Ascending aorta (tissue), 2 donors: ENCODE data around the gene SUSD3. TPM values are rescaled to one million over a fixed set of nuclear protein-coding genes. Genes with fewer than 3 reads are reported as not detected.

Experiments
- DNase-seq, 2 donors: peaks; one replicate each; pipeline ENCODE4 v3.0.0-alpha.2; 2019; ENCODE audit warnings: low spot score in 2 of 2
- H3K27ac ChIP-seq, 2 donors: fragments of 200-600 bp; sonication (generic); one replicate each; pipeline ENCODE4 v1.5.1; 2016 to 2017; ENCODE audit warnings: mild to moderate bottlenecking in 1 of 2
- H3K27me3 ChIP-seq: fragments of 200-600 bp; sonication (generic); one replicate; pipeline ENCODE4 v1.5.1; 2017
- H3K36me3 ChIP-seq, 2 donors: fragments of 200-600 bp; sonication (generic); one replicate each; pipeline ENCODE4 v1.5.1; 2016
- H3K4me1 ChIP-seq, 2 donors: fragments of 200-600 bp; sonication (generic); one replicate each; pipeline ENCODE4 v1.5.1; 2016 to 2017; ENCODE audit warnings: mild to moderate bottlenecking in 1 of 2
- H3K4me3 ChIP-seq, 2 donors: fragments of 200-600 bp; sonication (generic); one replicate each; pipeline ENCODE4 v1.5.1; 2016 to 2017; ENCODE audit warnings: mild to moderate bottlenecking in 1 of 2
- H3K9me3 ChIP-seq, 2 donors: fragments of 200-600 bp; sonication (generic); one replicate each; pipeline ENCODE4 v1.5.1; 2016
- CTCF ChIP-seq, 3 experiments: fragments of 200-600 bp in 2 of 3; fragments of 450-650 bp in 1 of 3; sonication (generic) in 2 of 3; IDR thresholded peaks; one replicate each; pipeline ENCODE4 v1.5.1; 2016 to 2019; ENCODE audit warnings: antibody characterized with exemption in 3 of 3, mild to moderate bottlenecking in 1 of 3, moderate library complexity in 1 of 3
- intact Hi-C: fragments of 100-400 bp; cut with DNase I; formaldehyde crosslinking; loops from one replicate; pipeline ENCODE4 v1.15.1; 2023
- total RNA-seq: library from RNA; depleted of rRNA; stranded (reverse); fragments of >200 nt; gene quantifications from one replicate; pipeline ENCODE4 v1.1.0, GENCODE V29; 2016

Gene SUSD3
- total RNA-seq, 1 donor from 2014 or later = not detected

DNA sequence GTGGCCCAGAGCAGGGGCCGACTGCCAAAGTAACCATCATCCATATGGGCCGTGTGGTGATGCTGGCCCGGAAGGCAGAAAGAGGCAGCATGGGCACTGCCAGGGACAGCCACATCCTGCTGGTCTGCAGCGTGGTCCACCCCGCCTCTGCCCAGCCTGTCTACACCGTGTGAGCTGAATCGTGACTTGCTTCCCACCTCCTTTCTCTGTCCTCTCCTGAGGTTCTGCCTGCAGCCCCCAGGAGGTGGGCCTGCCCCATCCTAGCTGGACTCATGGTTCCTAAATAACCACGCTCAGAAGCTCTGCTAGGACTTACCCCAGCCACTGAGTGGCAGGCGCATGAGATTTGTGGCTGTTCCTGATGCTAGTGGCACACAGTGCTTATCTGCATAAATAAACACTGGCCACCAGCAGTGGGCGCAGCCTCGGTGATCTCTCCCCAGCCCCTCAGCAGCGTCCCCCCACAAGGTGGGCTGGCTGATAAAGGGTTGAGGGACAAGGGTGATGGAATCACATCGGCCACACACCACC, 22.6 kb upstream of the SUSD3 start:
- TF ChIP-seq CTCF (IDR thresholded peaks at IDR 0.05) = peak in 1 of 3 experiments; percentile 7
- Histone ChIP-seq H3K27me3 (no peaks in the 10 kb centered on the region), H3K9me3 (no peaks in the 10 kb centered on the region), H3K4me1 (no peaks in the 10 kb centered on the region), H3K4me3 (no peak overlapping the region), H3K27ac (no peak overlapping the region), H3K36me3 (no peaks in the 10 kb centered on the region)
- intact Hi-C loops = no loop called here
- DNase-seq = no peak

- intact Hi-C loops = no loop called here
- no peaks in the 10 kb centered on the region for H3K4me1 ChIP-seq
- H3K9me3 ChIP-seq = no peaks in the 10 kb centered on the region
- H3K36me3 ChIP-seq = no peaks in the 10 kb centered on the region
- TF ChIP-seq CTCF (IDR thresholded peaks at IDR 0.05) = no peak
- H3K27ac ChIP-seq = no peak overlapping the region
- H3K4me3 ChIP-seq = no peak overlapping the region
- no peaks in the 10 kb centered on the region for H3K27me3 ChIP-seq
- no peak for DNase-seq
These were observed 21.5 kb upstream of the SUSD3 start for GRCh38 chr9:93036887-93037475.

DNA sequence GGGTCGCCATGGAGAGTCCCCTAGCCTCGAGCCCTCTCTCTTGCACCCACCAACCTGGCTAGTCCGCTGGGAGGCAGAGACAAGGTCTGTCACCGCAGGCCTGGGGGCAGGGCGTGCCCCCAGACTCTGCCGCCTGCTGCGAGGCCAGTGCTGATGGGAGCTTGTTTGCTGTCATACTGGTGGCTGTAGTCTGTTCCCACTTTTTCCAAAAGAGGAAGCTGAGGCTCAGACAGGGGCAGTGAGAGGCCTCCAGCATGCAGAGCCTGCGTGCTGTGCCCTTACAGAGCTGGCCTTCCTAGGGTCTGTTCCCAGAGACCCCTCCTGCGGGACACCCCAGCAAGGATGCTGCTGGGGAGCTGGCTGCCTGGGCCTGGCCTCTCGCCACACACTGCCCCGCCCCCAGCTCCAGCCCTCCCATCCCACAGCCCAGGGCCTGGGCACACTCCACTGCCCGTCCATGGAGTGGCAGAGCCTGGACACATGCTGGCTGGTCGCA, 21.0 kb upstream of the SUSD3 start:
- H3K4me1 ChIP-seq = no peaks in the 10 kb centered on the region
- no peak overlapping the region for H3K27ac ChIP-seq
- intact Hi-C loops = no loop called here
- no peaks in the 10 kb centered on the region for H3K9me3 ChIP-seq
- TF ChIP-seq CTCF (IDR thresholded peaks at IDR 0.05) = no peak
- no peaks in the 10 kb centered on the region for H3K36me3 ChIP-seq
- DNase-seq = no peak
- H3K4me3 ChIP-seq = no peak overlapping the region
- no peaks in the 10 kb centered on the region for H3K27me3 ChIP-seq

DNA sequence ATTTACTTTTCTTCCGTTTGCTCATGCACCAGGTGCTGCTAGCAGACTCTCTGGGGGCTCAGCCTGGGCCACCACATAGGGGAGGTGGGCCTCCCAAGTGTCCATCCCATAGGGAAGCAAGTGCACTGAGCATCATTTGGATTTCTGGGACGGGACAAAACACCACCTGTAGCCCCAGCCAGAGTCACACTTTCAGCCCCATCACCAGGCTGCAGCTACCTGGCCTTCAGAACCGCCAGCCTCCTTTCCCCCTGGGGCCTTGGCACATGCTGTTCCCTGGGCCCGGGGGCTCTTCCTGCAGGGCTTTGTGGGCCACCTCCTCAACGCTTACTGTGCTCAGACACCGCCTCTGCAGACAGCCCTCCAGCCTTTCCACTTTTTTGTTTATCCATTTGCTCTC, 19.6 kb upstream of the SUSD3 start:
- Histone ChIP-seq H3K4me3 (no peak overlapping the region), H3K36me3 (no peaks in the 10 kb centered on the region), H3K4me1 (no peaks in the 10 kb centered on the region), H3K27ac (no peak overlapping the region), H3K9me3 (no peaks in the 10 kb centered on the region), H3K27me3 (no peaks in the 10 kb centered on the region)
- TF ChIP-seq CTCF (IDR thresholded peaks at IDR 0.05) = no peak
- no peak for DNase-seq
- intact Hi-C loops = no loop called here

- intact Hi-C loops = no loop called here
- Histone ChIP-seq H3K36me3 (no peaks in the 10 kb centered on the region), H3K27ac (no peak overlapping the region)
These were observed 19.0 kb upstream of the SUSD3 start for GRCh38 chr9:93039456-93039855.

More at GRCh38 chr9:93039456-93039855, 19.0 kb upstream of the SUSD3 start:
- Histone ChIP-seq H3K4me1 (no peaks in the 10 kb centered on the region), H3K4me3 (no peak overlapping the region), H3K9me3 (no peaks in the 10 kb centered on the region), H3K27me3 (no peaks in the 10 kb centered on the region)
- no peak for TF ChIP-seq CTCF (IDR thresholded peaks at IDR 0.05)
- DNase-seq = no peak
